ENCODE results near the gene ABCC9.

GRCh38 chr12:21773806-21774205 is 167.4 kb downstream of the ABCC9 start:
- no peak for TF ChIP-seq CTCF (IDR thresholded peaks at IDR 0.05)
- TF ChIP-seq EP300 (IDR thresholded peaks at IDR 0.05): no peak

Measured in ovary (tissue), 3 donors.